IPS-18a (cell line): ENCODE measurements around the gene KPTN.

Experiments used
- H3K27ac ChIP-seq: one replicate; pipeline ENCODE4 v1.5.1; 2013; ENCODE audit warnings: low read length
- H3K27me3 ChIP-seq: one replicate; pipeline ENCODE4 v1.6.1; 2013; ENCODE audit warnings: mild to moderate bottlenecking, low read length; ENCODE audit not compliant: control insufficient read depth, insufficient read depth
- H3K36me3 ChIP-seq: one replicate; pipeline ENCODE4 v1.6.1; 2013; ENCODE audit warnings: low read depth, low read length; ENCODE audit not compliant: control insufficient read depth
- H3K4me1 ChIP-seq: one replicate; pipeline ENCODE4 v1.6.1; 2013; ENCODE audit warnings: low read depth, low read length; ENCODE audit not compliant: control insufficient read depth
- H3K4me3 ChIP-seq: one replicate; pipeline ENCODE4 v1.5.1; 2013; ENCODE audit warnings: low read length
- H3K9ac ChIP-seq: one replicate; pipeline ENCODE4 v1.6.1; 2013; ENCODE audit warnings: mild to moderate bottlenecking, low read length, moderate library complexity
- H3K9me3 ChIP-seq: one replicate; pipeline ENCODE4 v1.6.1; 2013; ENCODE audit warnings: low read depth, low read length; ENCODE audit not compliant: control insufficient read depth

KPTN gene

DNA sequence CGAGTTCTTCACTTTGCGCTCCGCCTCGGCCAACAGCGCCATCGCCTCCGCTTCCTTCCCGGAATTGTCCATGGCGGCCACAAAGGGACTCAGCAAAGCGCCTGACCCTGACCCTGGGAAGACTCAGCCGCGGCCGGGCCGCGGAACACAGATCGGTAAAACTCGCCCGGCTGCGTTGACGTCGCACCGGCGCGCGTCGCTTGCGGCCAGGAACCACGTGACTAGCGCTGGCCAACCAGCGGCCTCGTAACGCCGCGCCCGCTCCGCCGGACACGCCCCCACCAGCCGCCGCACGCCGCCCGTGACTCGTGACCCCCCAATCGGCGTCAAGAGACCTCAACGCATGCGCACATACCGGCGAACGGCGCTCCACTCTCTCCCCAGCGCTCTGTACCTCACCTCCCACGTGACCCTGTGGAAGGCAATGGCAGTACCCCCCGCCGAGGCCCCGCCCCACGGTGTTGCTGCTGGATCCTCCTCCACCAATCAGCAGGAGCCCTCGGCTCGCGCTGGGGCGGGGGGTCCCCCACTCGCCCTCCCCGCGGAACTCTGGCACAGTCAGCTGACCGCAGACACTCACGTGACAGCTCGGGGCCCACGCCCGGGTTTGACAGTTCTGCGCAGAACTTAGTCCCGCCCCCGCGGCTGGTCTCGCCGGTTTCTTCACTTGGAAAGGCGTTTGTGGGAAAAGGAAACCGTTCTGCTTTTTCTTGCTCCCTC lies 31.0 kb upstream of the KPTN start, which contains the start of gene NAPA:
NAPA (minus strand) TSS at position 195 of the 720 bp plus-strand sequence; CDS start at position 72, 123 bp downstream.
- no peaks in the 10 kb centered on the region for H3K9me3 ChIP-seq
- H3K36me3 ChIP-seq = no peaks in the 10 kb centered on the region
- H3K27me3 ChIP-seq = no peaks in the 10 kb centered on the region
- H3K4me3 ChIP-seq = peak within 1 kb of the TSS; percentile 98
- H3K4me1 ChIP-seq = no peaks in the 10 kb centered on the region
- peak within 1 kb of the TSS; percentile 91 for H3K9ac ChIP-seq
- peak within 1 kb of the TSS; percentile 45 for H3K27ac ChIP-seq

DNA sequence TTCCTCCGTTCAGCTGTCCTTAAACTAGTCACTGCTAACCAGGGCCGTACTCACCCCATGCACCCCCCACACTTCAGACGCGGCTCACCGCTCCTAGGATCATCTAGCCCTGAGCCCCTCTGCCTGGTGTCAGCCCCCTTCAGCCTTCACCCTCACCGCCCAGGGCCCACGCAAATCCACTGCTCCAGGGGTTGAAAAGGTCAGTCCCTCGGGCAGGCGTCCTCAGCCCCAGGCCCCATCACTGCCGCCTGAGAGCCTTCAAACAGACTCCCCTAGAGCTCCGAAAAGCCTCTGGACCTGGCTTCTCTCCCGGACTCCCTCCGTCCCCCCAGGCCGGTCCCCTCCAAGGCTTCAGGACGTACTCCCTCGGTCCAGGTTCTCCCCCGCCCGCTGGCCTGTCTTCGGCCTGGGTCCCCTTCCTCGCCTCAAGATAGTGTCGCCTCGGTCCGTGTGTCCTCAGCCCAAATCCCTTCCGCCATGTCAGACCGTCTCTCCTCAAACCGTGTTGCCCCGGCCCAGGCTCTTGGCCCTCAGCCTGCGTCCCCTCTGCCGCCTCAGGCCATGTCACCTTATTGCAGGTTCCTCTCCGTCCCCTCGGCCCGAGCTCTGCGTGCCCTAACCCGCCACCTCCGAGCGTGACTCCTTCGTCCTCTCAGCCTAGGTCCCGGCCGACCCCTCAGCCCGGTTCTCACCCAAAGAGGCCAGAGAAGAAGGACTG lies 30.3 kb upstream of the KPTN start:
- peak overlapping the region; percentile 45 for H3K27ac ChIP-seq
- peak overlapping the region; percentile 98 for H3K4me3 ChIP-seq
- H3K9me3 ChIP-seq = no peaks in the 10 kb centered on the region
- no peaks in the 10 kb centered on the region for H3K36me3 ChIP-seq
- no peaks in the 10 kb centered on the region for H3K4me1 ChIP-seq
- H3K27me3 ChIP-seq = no peaks in the 10 kb centered on the region
- peak overlapping the region; percentile 91 for H3K9ac ChIP-seq

DNA sequence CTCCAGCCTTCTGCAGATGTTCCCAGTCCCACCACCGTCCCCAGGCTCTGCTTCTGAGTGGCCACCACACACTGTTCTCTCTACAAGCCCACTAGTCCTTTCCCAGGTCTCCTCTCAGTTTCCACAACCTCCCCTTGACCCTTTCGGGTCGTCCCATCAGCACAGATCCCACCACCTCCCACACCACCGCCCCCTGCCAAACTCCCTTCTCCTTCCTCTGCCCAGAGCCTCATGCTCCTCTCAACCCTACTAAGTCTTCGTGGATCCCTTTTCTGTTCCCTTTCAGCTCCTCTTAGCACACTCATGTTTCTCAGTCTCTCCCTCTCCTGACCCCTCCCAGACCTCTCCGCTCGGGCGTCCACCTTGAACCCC lies 28.9 kb upstream of the KPTN start:
- H3K27ac ChIP-seq = no peak overlapping the region
- H3K36me3 ChIP-seq = no peaks in the 10 kb centered on the region
- no peak overlapping the region for H3K9ac ChIP-seq
- H3K27me3 ChIP-seq = no peaks in the 10 kb centered on the region
- no peaks in the 10 kb centered on the region for H3K9me3 ChIP-seq
- H3K4me1 ChIP-seq = no peaks in the 10 kb centered on the region
- no peak overlapping the region for H3K4me3 ChIP-seq

DNA sequence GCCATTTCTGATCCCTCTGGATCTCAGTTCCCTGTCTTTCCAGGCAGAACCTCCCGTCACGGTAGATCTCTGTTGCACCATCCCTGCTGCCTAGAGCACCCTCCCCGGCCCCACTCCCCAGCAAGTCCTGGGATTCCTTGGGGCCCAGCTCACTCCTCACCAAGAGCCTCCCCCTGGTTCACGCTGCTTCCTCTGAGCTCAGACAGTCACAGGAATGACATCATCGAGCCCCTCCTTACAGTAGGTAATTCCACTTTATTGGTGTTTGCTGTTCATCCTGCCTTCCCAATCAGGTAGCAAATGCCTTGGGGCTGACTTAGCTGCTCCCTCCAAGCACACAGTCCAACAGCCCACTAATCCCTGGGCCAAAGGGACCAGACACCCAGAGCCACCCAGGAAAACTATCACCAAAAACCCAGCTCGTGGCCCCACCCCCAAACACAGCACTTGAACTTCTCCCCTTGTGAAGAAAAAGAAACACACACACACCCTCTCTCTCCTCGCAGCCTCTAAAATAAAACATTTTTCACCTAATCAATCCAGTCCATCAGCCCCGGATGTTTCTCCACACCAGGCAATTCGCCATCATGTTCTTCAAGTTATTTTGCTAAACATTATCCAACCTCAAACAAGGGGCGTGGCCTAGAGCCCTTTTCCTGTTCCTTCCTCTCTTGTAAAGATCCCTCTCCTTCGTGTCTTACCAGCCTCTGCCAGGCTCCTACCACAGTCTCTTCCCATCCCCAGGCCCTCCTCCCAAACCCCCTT lies 28.3 kb upstream of the KPTN start:
- H3K4me1 ChIP-seq = no peaks in the 10 kb centered on the region
- H3K27ac ChIP-seq = no peak overlapping the region
- H3K9me3 ChIP-seq = no peaks in the 10 kb centered on the region
- H3K36me3 ChIP-seq = no peaks in the 10 kb centered on the region
- no peak overlapping the region for H3K4me3 ChIP-seq
- H3K27me3 ChIP-seq = no peaks in the 10 kb centered on the region
- H3K9ac ChIP-seq = no peak overlapping the region

DNA sequence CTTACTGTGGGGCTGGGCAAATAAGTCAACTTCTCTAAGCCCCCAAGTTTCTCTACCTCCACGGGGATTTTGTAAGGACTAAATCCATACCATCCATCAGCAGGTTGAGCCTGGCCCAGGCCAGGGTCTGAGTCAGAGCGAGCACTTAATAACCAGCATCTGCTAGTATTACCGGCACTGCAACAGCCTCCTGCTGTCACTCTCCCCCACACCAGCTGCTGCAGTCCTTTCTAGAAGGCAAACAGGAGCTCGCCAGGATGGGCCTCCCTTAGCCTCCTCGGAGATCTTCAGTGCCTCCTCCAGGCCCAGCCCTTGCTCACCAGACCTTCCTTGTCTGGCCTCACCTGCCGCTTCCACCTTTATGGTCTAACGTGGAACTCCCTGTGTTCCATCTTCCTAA lies 27.7 kb upstream of the KPTN start:
- no peaks in the 10 kb centered on the region for H3K4me1 ChIP-seq

DNA sequence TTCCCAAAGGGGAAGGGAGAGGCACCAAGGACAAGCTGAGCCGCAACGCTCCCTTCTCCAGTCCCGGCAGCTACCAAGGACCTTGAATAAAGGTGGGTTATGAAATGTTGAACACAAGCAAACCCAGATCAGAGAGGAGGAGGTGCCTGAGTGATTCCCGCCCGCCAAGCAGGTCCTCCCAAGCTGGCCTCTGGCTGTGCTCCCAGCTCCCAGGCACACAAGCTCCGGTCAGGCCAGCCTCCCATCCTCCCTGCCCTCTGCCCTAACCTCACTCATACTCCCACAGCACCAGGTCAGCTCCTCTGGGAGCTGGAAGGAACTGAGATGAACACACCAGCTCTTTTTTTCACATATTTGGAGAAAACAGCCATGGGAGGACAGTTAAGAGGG lies 27.1 kb upstream of the KPTN start:
- no peaks in the 10 kb centered on the region for H3K36me3 ChIP-seq
- H3K27me3 ChIP-seq = no peaks in the 10 kb centered on the region
- no peaks in the 10 kb centered on the region for H3K4me1 ChIP-seq
- no peak overlapping the region for H3K27ac ChIP-seq
- no peaks in the 10 kb centered on the region for H3K9me3 ChIP-seq
- no peak overlapping the region for H3K9ac ChIP-seq
- no peak overlapping the region for H3K4me3 ChIP-seq

More for the DNA sequence above, 27.7 kb upstream of the KPTN start:
- no peaks in the 10 kb centered on the region for H3K27me3 ChIP-seq
- no peaks in the 10 kb centered on the region for H3K36me3 ChIP-seq
- H3K27ac ChIP-seq = no peak overlapping the region
- H3K9me3 ChIP-seq = no peaks in the 10 kb centered on the region
- H3K4me3 ChIP-seq = no peak overlapping the region
- no peak overlapping the region for H3K9ac ChIP-seq

DNA sequence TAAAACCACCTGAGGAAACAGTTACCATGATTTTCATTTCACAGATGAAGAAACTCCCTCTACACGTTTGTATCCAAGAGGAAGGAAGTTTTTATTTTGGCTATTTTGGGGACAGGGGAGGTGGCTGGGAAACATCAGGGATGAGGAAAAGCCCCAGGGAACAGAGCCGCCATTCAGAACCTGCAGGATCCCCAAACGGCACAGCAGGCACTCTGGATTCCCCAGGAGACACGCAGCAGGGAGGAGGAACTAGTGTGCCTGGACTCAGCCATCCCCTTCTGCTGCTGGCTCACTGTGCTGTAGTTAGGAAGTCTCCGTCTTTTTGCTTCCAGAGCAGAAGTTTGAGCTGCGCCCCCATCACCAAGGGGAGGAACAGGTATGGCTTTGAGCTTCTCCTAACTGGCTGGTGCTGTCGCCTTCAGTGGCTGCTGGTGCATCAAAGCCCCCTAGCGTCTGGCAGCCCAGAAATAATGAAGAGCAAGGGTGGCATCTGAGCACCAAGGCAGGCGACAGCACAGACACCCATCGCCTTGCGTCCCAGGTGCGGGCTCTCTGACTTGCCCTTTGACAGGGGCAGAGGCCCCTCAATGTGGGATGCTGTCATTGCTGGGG lies 26.6 kb upstream of the KPTN start:
- H3K27ac ChIP-seq = no peak overlapping the region
- no peaks in the 10 kb centered on the region for H3K4me1 ChIP-seq
- no peaks in the 10 kb centered on the region for H3K9me3 ChIP-seq
- no peaks in the 10 kb centered on the region for H3K36me3 ChIP-seq
- no peaks in the 10 kb centered on the region for H3K27me3 ChIP-seq
- no peak overlapping the region for H3K4me3 ChIP-seq
- no peak overlapping the region for H3K9ac ChIP-seq

DNA sequence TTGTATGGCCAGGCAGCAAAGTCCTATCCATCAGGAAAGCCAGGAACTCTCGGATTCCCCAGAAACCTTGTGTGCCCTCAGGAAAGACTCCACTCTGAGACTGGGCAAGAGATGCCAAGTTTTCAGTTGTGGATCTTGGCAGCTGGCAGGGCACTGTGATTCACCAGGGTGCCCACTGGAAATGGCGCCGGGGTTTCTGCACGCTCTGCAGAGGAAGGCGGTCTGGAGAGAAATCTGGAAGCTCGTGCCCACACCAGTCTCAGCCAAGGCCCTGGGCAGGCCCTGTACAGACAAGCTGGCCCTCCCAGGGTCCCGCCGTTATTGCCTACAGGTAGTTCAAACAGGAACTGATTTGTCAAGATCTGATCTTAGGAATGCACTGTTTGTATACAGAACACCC lies 26.0 kb upstream of the KPTN start:
- H3K27me3 ChIP-seq = no peaks in the 10 kb centered on the region
- H3K4me1 ChIP-seq = no peaks in the 10 kb centered on the region
- no peaks in the 10 kb centered on the region for H3K36me3 ChIP-seq
- no peak overlapping the region for H3K4me3 ChIP-seq
- H3K27ac ChIP-seq = no peak overlapping the region
- no peaks in the 10 kb centered on the region for H3K9me3 ChIP-seq
- H3K9ac ChIP-seq = no peak overlapping the region

DNA sequence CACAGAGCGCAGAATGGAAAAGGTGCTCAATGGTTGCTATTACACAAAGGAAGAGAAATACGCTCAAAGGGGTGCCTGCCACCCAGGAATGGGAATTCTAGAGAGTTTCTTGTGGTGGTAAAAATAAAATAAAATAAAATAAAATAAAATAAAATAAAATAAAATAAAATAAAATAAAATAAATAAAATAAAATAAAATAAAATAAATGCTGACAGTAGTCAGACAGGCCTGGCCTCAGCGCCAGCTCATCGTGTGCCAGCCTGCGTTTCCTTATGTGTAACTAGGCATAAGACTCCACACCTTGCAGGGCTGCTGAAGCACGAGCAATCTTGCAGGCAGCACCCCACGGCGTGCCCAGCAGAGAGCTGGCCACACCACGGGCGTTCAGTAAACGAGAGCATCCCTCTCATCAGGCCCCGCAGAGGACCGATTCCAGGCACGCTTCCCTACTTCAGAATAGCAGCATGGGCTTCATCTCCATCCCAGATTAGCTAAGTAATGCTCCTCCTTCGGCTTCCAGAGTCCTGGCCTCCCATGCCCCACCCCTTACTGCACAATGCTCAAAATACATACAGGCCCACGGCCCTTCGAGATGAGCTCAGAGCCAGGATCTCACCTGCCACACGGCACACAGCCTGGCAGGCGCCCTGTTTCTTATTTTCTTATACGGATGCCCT lies 25.3 kb upstream of the KPTN start:
- Histone ChIP-seq H3K4me3 (no peak overlapping the region), H3K4me1 (no peaks in the 10 kb centered on the region), H3K36me3 (no peaks in the 10 kb centered on the region), H3K27ac (no peak overlapping the region), H3K9me3 (no peaks in the 10 kb centered on the region), H3K9ac (no peak overlapping the region), H3K27me3 (no peaks in the 10 kb centered on the region)

DNA sequence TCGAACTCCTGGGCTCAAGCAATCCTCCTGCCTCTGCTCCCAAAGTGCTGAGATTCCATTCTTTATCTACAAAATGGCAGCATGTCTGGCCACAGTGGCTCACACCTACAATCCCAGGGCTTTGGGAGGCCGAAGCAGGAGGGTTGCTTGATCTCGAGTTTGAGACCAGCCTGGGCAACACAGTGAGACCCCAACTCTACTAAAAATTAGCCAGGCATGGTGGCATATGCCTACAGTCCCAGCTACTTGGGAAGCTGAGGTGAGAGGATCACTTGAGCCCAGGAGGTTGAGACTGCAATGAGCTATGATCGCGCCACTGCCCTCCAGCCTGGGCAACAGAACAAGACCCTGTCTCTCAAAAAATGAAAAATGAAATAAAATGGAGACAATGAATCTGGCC lies 24.7 kb upstream of the KPTN start:
- no peak overlapping the region for H3K4me3 ChIP-seq
- H3K9me3 ChIP-seq = no peaks in the 10 kb centered on the region
- no peaks in the 10 kb centered on the region for H3K4me1 ChIP-seq
- peaks cover 2% of the 10 kb centered on the region for H3K36me3 ChIP-seq
- no peak overlapping the region for H3K9ac ChIP-seq
- H3K27ac ChIP-seq = no peak overlapping the region
- no peaks in the 10 kb centered on the region for H3K27me3 ChIP-seq
